Loucy (cell line): ENCODE data around the gene LPP.

Experiments used
- EZH2phosphoT487 ChIP-seq: fragments of 200-600 bp; IDR thresholded peaks from 2 replicates; pipeline ENCODE4 v1.6.1; 2018; ENCODE audit warnings: antibody characterized with exemption, mild to moderate bottlenecking, moderate library complexity, borderline replicate concordance
- TF ChIP-seq, protein P1 (sequence below): fragments of 200-600 bp; sonication (generic); conservative IDR thresholded peaks from 2 replicates; pipeline ENCODE4 v1.5.1; 2014; ENCODE audit warnings: mild to moderate bottlenecking, antibody characterized with exemption, low read length

DNA sequence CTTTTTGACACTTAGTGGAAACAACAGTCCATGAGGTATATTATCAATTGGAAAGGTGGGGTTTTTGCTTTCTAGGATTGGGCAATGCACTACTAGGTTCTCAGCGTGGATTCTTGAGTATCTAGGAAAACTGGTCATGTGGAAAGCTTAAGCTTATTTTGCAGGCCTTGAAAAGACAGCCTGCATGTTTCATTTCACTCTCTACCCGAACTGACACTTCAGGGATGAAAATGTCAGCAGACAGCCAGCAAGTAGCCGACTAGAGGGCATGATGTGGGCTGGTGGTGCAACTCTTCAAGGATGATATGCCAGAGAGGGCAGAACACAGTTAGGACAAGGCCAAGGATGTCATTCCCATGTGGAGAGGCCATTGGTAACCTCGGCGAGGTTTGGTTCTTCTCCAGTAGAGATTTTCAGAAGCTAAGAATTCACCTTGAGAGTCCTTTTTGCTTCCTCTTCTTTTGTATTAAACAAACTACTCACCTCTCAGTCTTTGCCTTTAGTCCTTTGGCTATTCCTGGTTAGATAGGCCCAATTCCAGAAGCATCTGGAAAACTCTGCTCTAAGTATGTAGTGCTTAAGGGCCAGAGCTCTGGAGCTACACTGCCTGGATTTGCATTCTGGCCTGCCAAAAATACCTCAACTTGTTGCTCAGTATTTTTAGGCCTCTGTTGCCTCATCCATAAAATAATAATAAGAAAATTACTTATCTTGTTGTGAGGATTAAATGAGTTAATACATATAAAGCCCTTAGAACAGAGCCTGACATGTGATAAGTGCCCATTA lies 17.9 kb downstream of the LPP start:
- TF ChIP-seq, protein P1, sequence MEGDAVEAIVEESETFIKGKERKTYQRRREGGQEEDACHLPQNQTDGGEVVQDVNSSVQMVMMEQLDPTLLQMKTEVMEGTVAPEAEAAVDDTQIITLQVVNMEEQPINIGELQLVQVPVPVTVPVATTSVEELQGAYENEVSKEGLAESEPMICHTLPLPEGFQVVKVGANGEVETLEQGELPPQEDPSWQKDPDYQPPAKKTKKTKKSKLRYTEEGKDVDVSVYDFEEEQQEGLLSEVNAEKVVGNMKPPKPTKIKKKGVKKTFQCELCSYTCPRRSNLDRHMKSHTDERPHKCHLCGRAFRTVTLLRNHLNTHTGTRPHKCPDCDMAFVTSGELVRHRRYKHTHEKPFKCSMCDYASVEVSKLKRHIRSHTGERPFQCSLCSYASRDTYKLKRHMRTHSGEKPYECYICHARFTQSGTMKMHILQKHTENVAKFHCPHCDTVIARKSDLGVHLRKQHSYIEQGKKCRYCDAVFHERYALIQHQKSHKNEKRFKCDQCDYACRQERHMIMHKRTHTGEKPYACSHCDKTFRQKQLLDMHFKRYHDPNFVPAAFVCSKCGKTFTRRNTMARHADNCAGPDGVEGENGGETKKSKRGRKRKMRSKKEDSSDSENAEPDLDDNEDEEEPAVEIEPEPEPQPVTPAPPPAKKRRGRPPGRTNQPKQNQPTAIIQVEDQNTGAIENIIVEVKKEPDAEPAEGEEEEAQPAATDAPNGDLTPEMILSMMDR: no peak
- TF ChIP-seq EZH2phosphoT487: no peak
